HepG2 (cell line): ENCODE results near the gene RASSF7. TPM values are rescaled to one million over a fixed set of nuclear protein-coding genes. Genes with fewer than 3 reads are reported as not detected.

Experiments used
- HOXA5 ChIP-seq: sonication (generic); formaldehyde crosslinking; IDR thresholded peaks from 2 replicates; pipeline ENCODE4 v1.4.0; 2020; ENCODE audit warnings: missing genetic modification reagents
- LCORL ChIP-seq, 2 experiments: fragments of 450-650 bp in 1 of 2; sonication (generic) in 1 of 2; formaldehyde crosslinking in 1 of 2; IDR thresholded peaks; 2 replicates each; pipeline versions ENCODE4 v1.5.0 to v1.6.1; 2017 to 2020; ENCODE audit warnings: antibody characterized with exemption in 1 of 2, missing genetic modification reagents in 1 of 2
- MIXL1 ChIP-seq: IDR thresholded peaks from 2 replicates; pipeline ENCODE4 v1.6.1; 2016
- NFATC3 ChIP-seq: sonication (generic); formaldehyde crosslinking; IDR thresholded peaks from 2 replicates; pipeline ENCODE4 v1.5.1; 2020; ENCODE audit warnings: mild to moderate bottlenecking, missing genetic modification reagents
- NR2F6 ChIP-seq, 2 experiments: IDR thresholded peaks; 2 replicates each; pipeline ENCODE4 v1.6.1; 2016; ENCODE audit warnings: antibody characterized with exemption in 1 of 2, mild to moderate bottlenecking in 1 of 2
- RNF2 ChIP-seq: fragments of 450-650 bp; conservative IDR thresholded peaks from 2 replicates; pipeline ENCODE4 v1.6.1; 2016; ENCODE audit warnings: low read depth
- SRY ChIP-seq: sonication (generic); formaldehyde crosslinking; IDR thresholded peaks from 2 replicates; pipeline ENCODE4 v1.8.0; 2022; ENCODE audit warnings: mild to moderate bottlenecking, missing genetic modification reagents
- ZNF121 ChIP-seq: sonication (generic); formaldehyde crosslinking; IDR thresholded peaks from 2 replicates; pipeline ENCODE4 v1.5.0; 2020; ENCODE audit warnings: mild to moderate bottlenecking, missing genetic modification reagents
- ZNF251 ChIP-seq: sonication (generic); formaldehyde crosslinking; IDR thresholded peaks from 2 replicates; pipeline ENCODE4 v1.9.0; 2021; ENCODE audit warnings: mild to moderate bottlenecking, missing genetic modification reagents
- ZNF263 ChIP-seq: sonication (generic); formaldehyde crosslinking; IDR thresholded peaks from 2 replicates; pipeline ENCODE4 v1.4.0; 2020; ENCODE audit warnings: missing genetic modification reagents
- ZNF569 ChIP-seq: sonication (generic); formaldehyde crosslinking; IDR thresholded peaks from 2 replicates; pipeline ENCODE4 v1.5.0; 2020; ENCODE audit warnings: mild to moderate bottlenecking, missing genetic modification reagents, moderate library complexity, borderline replicate concordance
- polyA plus RNA-seq, 8 experiments: library from polyadenylated mRNA; depleted of rRNA in 3 of 8; stranded (reverse) in 7 of 8; unstranded in 1 of 8; fragments of >200 nt; fragmentation: Illumina TruSeq in 4 of 8; extraction: Trizol in 4 of 8; gene quantifications; 2 replicates each; pipeline versions ENCODE4 v1.2.1 to v1.2.3, GENCODE V29; 2011 to 2016; ENCODE audit warnings: low read depth in 4 of 8, missing spikeins in 1 of 8, mixed read lengths in 1 of 8; ENCODE audit not compliant: insufficient read depth in 1 of 8
- total RNA-seq, 5 experiments: library from RNA; depleted of rRNA; stranded (reverse); fragments of >200 nt; fragmentation: Illumina TruSeq; extraction: Trizol; gene quantifications; 2 replicates each; pipeline ENCODE4 v1.2.3, GENCODE V29; 2016; ENCODE audit warnings: low read depth in 1 of 5
- TF ChIP-seq, protein P1 (sequence below): sonication (generic); formaldehyde crosslinking; IDR thresholded peaks from 2 replicates; pipeline ENCODE4 v1.4.0; 2020; ENCODE audit warnings: mild to moderate bottlenecking, missing genetic modification reagents
- TF ChIP-seq, protein P2 (sequence below): sonication (generic); formaldehyde crosslinking; IDR thresholded peaks from 2 replicates; pipeline ENCODE4 v1.8.1; 2022; ENCODE audit warnings: low read depth, mild to moderate bottlenecking, missing genetic modification reagents
- TF ChIP-seq, protein P3 (sequence below): sonication (generic); formaldehyde crosslinking; IDR thresholded peaks from 2 replicates; pipeline ENCODE4 v1.4.0; 2020; ENCODE audit warnings: missing genetic modification reagents
- TF ChIP-seq, protein P4 (sequence below): sonication (generic); formaldehyde crosslinking; IDR thresholded peaks from 2 replicates; pipeline ENCODE4 v1.4.0; 2020; ENCODE audit warnings: missing genetic modification reagents
- TF ChIP-seq, protein P5 (sequence below): sonication (generic); formaldehyde crosslinking; IDR thresholded peaks from 2 replicates; pipeline ENCODE4 v1.5.1; 2020; ENCODE audit warnings: missing genetic modification reagents, mild to moderate bottlenecking, borderline replicate concordance

RASSF7 gene
- total and polyA plus RNA-seq, 2 of the 13 experiments (the other 11 are each of a cell fraction or from before 2014, with no cell fraction given): 20.2 to 28.6 TPM

DNA sequence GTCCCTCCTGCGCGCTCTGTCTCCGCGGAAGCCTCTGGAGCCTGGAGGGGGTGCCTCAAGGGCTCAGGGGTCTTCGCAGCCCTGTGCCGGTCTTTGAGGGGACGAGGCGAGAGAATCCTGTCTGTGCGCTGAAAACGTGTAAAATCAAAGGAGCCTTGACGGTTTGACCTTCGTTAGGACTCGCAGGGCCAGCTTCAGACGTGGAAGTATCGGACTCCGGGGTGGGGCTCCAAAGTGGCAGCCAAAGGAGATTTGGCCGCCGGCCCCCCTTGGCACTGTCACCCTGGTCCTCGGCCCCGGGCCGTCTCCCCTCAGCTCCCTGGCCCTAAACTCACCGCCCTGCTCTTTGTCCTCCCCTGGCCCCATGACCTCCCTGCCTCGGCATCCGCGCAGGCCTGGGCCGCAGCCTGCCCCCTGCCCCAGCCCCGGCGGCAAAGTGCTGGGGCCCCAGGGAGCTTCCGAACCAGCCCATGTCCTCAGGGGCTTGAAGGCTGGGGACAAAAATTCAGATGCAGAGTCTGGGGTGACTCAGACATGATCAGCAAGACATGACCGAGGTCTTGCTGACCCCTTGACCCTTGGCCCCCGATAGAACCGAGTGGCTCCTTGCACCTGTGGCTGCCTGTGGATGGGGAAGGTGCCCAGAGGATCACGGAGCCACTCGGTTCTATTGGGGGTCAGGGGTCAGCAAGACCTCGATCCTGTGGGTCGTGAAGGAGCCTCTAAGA, 8.6 kb downstream of the RASSF7 start (continued):
- no peak for TF ChIP-seq LCORL (IDR thresholded peaks at IDR 0.05)
- TF ChIP-seq LCORL (CRISPR knock-in tag; IDR thresholded peaks at IDR 0.05): peak; percentile 86
- TF ChIP-seq ZNF263: no peak; the same call in 1 of the 2 replicates
- TF ChIP-seq, protein P1, sequence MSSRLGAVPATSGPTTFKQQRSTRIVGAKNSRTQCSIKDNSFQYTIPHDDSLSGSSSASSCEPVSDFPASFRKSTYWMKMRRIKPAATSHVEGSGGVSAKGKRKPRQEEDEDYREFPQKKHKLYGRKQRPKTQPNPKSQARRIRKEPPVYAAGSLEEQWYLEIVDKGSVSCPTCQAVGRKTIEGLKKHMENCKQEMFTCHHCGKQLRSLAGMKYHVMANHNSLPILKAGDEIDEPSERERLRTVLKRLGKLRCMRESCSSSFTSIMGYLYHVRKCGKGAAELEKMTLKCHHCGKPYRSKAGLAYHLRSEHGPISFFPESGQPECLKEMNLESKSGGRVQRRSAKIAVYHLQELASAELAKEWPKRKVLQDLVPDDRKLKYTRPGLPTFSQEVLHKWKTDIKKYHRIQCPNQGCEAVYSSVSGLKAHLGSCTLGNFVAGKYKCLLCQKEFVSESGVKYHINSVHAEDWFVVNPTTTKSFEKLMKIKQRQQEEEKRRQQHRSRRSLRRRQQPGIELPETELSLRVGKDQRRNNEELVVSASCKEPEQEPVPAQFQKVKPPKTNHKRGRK (CRISPR knock-in tag): no peak
- TF ChIP-seq, protein P2, sequence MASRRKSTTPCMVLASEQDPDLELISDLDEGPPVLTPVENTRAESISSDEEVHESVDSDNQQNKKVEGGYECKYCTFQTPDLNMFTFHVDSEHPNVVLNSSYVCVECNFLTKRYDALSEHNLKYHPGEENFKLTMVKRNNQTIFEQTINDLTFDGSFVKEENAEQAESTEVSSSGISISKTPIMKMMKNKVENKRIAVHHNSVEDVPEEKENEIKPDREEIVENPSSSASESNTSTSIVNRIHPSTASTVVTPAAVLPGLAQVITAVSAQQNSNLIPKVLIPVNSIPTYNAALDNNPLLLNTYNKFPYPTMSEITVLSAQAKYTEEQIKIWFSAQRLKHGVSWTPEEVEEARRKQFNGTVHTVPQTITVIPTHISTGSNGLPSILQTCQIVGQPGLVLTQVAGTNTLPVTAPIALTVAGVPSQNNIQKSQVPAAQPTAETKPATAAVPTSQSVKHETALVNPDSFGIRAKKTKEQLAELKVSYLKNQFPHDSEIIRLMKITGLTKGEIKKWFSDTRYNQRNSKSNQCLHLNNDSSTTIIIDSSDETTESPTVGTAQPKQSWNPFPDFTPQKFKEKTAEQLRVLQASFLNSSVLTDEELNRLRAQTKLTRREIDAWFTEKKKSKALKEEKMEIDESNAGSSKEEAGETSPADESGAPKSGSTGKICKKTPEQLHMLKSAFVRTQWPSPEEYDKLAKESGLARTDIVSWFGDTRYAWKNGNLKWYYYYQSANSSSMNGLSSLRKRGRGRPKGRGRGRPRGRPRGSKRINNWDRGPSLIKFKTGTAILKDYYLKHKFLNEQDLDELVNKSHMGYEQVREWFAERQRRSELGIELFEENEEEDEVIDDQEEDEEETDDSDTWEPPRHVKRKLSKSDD (CRISPR knock-in tag): no peak
- TF ChIP-seq ZNF121 (CRISPR knock-in tag): no peak
- TF ChIP-seq ZNF251: no peak
- TF ChIP-seq, protein P3, sequence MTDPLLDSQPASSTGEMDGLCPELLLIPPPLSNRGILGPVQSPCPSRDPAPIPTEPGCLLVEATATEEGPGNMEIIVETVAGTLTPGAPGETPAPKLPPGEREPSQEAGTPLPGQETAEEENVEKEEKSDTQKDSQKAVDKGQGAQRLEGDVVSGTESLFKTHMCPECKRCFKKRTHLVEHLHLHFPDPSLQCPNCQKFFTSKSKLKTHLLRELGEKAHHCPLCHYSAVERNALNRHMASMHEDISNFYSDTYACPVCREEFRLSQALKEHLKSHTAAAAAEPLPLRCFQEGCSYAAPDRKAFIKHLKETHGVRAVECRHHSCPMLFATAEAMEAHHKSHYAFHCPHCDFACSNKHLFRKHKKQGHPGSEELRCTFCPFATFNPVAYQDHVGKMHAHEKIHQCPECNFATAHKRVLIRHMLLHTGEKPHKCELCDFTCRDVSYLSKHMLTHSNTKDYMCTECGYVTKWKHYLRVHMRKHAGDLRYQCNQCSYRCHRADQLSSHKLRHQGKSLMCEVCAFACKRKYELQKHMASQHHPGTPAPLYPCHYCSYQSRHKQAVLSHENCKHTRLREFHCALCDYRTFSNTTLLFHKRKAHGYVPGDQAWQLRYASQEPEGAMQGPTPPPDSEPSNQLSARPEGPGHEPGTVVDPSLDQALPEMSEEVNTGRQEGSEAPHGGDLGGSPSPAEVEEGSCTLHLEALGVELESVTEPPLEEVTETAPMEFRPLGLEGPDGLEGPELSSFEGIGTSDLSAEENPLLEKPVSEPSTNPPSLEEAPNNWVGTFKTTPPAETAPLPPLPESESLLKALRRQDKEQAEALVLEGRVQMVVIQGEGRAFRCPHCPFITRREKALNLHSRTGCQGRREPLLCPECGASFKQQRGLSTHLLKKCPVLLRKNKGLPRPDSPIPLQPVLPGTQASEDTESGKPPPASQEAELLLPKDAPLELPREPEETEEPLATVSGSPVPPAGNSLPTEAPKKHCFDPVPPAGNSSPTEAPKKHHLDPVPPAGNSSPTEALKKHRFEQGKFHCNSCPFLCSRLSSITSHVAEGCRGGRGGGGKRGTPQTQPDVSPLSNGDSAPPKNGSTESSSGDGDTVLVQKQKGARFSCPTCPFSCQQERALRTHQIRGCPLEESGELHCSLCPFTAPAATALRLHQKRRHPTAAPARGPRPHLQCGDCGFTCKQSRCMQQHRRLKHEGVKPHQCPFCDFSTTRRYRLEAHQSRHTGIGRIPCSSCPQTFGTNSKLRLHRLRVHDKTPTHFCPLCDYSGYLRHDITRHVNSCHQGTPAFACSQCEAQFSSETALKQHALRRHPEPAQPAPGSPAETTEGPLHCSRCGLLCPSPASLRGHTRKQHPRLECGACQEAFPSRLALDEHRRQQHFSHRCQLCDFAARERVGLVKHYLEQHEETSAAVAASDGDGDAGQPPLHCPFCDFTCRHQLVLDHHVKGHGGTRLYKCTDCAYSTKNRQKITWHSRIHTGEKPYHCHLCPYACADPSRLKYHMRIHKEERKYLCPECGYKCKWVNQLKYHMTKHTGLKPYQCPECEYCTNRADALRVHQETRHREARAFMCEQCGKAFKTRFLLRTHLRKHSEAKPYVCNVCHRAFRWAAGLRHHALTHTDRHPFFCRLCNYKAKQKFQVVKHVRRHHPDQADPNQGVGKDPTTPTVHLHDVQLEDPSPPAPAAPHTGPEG (CRISPR knock-in tag): no peak
- TF ChIP-seq, protein P4, sequence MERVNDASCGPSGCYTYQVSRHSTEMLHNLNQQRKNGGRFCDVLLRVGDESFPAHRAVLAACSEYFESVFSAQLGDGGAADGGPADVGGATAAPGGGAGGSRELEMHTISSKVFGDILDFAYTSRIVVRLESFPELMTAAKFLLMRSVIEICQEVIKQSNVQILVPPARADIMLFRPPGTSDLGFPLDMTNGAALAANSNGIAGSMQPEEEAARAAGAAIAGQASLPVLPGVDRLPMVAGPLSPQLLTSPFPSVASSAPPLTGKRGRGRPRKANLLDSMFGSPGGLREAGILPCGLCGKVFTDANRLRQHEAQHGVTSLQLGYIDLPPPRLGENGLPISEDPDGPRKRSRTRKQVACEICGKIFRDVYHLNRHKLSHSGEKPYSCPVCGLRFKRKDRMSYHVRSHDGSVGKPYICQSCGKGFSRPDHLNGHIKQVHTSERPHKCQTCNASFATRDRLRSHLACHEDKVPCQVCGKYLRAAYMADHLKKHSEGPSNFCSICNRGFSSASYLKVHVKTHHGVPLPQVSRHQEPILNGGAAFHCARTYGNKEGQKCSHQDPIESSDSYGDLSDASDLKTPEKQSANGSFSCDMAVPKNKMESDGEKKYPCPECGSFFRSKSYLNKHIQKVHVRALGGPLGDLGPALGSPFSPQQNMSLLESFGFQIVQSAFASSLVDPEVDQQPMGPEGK: peak; percentile 71
- TF ChIP-seq NR2F6 (IDR thresholded peaks at IDR 0.05): peak; percentile 70
- peak; percentile 87 for TF ChIP-seq NR2F6 (CRISPR knock-in tag; IDR thresholded peaks at IDR 0.05)
- TF ChIP-seq, protein P5, sequence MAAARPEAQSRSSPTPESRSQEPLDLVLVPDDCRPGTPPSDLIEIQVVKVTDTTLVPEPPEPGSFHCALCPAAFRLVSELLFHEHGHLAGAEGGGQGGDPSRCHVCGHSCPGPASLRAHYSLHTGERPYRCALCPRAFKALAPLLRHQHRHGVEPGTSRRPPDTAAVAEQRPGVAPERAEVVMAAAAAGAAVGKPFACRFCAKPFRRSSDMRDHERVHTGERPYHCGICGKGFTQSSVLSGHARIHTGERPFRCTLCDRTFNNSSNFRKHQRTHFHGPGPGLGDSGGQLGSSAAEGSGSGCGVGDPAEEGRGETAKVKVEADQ (CRISPR knock-in tag): no peak
- TF ChIP-seq SRY (CRISPR knock-in tag): no peak; the same call in 1 of the 2 replicates
- TF ChIP-seq NFATC3 (CRISPR knock-in tag): no peak
- no peak for TF ChIP-seq MIXL1 (CRISPR knock-in tag)
- TF ChIP-seq RNF2: no peak
- TF ChIP-seq HOXA5 (CRISPR knock-in tag): no peak
- no peak for TF ChIP-seq ZNF569 (CRISPR knock-in tag)
